ENCODE results near the gene FBLN1.

The FBLN1 gene

DNA sequence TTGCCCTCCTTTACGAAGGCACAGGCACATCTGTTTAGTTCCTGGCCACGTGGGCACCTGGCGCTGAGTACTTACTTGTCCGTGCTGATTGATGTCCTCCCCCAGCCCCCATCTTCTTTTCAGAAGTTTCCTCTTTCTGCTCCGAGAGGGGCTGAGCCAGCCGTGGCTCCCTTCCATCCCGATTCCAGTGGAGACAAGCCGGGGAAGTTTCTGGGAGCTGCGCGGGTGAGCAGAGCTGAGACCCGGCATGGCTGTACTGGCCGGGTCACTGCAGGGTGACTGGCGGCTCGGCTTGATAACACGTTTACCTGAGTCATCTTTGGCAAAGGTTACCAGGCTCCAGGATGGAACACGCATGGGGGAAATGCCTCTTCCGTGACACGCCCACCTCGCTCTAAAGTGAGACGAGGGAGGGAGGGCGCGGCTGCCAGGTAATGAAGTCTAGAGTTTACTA, 123.5 kb downstream of the FBLN1 start:
- H3K9me3 ChIP-seq (ENCODE audit: insufficient read depth, low read length): no peaks in the 10 kb centered on the region
- no peaks in the 10 kb centered on the region for H3K4me1 ChIP-seq (ENCODE audit: low read length)
- H3K27me3 ChIP-seq (ENCODE audit: low read depth, low read length): 0 out of 2 replicates have a peak, but pooled peaks cover under 1% of the 10 kb centered on the region
- H3K4me2 ChIP-seq (ENCODE audit: low read length): no peak overlapping the region
- H2AFZ ChIP-seq (ENCODE audit: low read depth, low read length): no peak overlapping the region
- no peak overlapping the region for H3K9ac ChIP-seq (ENCODE audit: low read length)
- H3K36me3 ChIP-seq (replicated peaks; ENCODE audit: low read depth, low read length): no peaks in the 10 kb centered on the region
- H3K79me2 ChIP-seq (ENCODE audit: low read length): no peaks in the 10 kb centered on the region
- TF ChIP-seq EZH2phosphoT487 (IDR thresholded peaks at IDR 0.05; ENCODE audit: low read depth): no peak
- no peak overlapping the region for H3K4me3 ChIP-seq (ENCODE audit: low read length)
- H3K27ac ChIP-seq (ENCODE audit: low read length): no peak overlapping the region
- no peaks in the 10 kb centered on the region for H4K20me1 ChIP-seq (ENCODE audit: insufficient read depth, low read length)

- H3K4me2 ChIP-seq (ENCODE audit: low read length): no peak overlapping the region
- H3K36me3 ChIP-seq (replicated peaks; ENCODE audit: low read depth, low read length): no peaks in the 10 kb centered on the region
- no peak overlapping the region for H2AFZ ChIP-seq (ENCODE audit: low read depth, low read length)
- H3K4me3 ChIP-seq (ENCODE audit: low read length): no peak overlapping the region
- no peaks in the 10 kb centered on the region for H3K9me3 ChIP-seq (ENCODE audit: insufficient read depth, low read length)
- no peaks in the 10 kb centered on the region for H3K79me2 ChIP-seq (ENCODE audit: low read length)
- no peak overlapping the region for H3K9ac ChIP-seq (ENCODE audit: low read length)
- no peaks in the 10 kb centered on the region for H3K4me1 ChIP-seq (ENCODE audit: low read length)
- no peak overlapping the region for H3K27ac ChIP-seq (ENCODE audit: low read length)
- H3K27me3 ChIP-seq (ENCODE audit: low read depth, low read length): peaks cover 3% of the 10 kb centered on the region; the same call in 1 of the 2 replicates
- TF ChIP-seq CTCF (IDR thresholded peaks at IDR 0.05; ENCODE audit: low read depth, low read length): no peak
- TF ChIP-seq EZH2phosphoT487 (IDR thresholded peaks at IDR 0.05; ENCODE audit: low read depth): no peak
- H4K20me1 ChIP-seq (ENCODE audit: insufficient read depth, low read length): no peaks in the 10 kb centered on the region
Observed at GRCh38 chr22:45627489-45628233, 125.0 kb downstream of the FBLN1 start.

- TF ChIP-seq EZH2phosphoT487 (IDR thresholded peaks at IDR 0.05; ENCODE audit: low read depth) (no peak), CTCF (IDR thresholded peaks at IDR 0.05; ENCODE audit: low read depth, low read length) (no peak)
Observed at GRCh38 chr22:45628515-45628914, 125.8 kb downstream of the FBLN1 start.

GRCh38 chr22:45629469-45630089, 126.9 kb downstream of the FBLN1 start:
- H3K4me2 ChIP-seq (ENCODE audit: low read length): no peak overlapping the region

More at GRCh38 chr22:45628515-45628914, 125.8 kb downstream of the FBLN1 start:
- Histone ChIP-seq H3K27me3 (ENCODE audit: low read depth, low read length) (peaks cover 8% of the 10 kb centered on the region; the same call in 1 of the 2 replicates), H3K4me1 (ENCODE audit: low read length) (no peaks in the 10 kb centered on the region), H3K27ac (ENCODE audit: low read length) (no peak overlapping the region), H3K79me2 (ENCODE audit: low read length) (no peaks in the 10 kb centered on the region), H3K4me3 (ENCODE audit: low read length) (no peak overlapping the region), H3K4me2 (ENCODE audit: low read length) (no peak overlapping the region), H3K9ac (ENCODE audit: low read length) (no peak overlapping the region), H3K9me3 (ENCODE audit: insufficient read depth, low read length) (no peaks in the 10 kb centered on the region), H4K20me1 (ENCODE audit: insufficient read depth, low read length) (no peaks in the 10 kb centered on the region), H2AFZ (ENCODE audit: low read depth, low read length) (no peak overlapping the region), H3K36me3 (replicated peaks; ENCODE audit: low read depth, low read length) (no peaks in the 10 kb centered on the region)

More at GRCh38 chr22:45629469-45630089, 126.9 kb downstream of the FBLN1 start:
- Histone ChIP-seq H3K9me3 (ENCODE audit: insufficient read depth, low read length) (no peaks in the 10 kb centered on the region), H3K4me3 (ENCODE audit: low read length) (no peak overlapping the region), H3K79me2 (ENCODE audit: low read length) (no peaks in the 10 kb centered on the region), H3K36me3 (replicated peaks; ENCODE audit: low read depth, low read length) (no peaks in the 10 kb centered on the region), H2AFZ (ENCODE audit: low read depth, low read length) (no peak overlapping the region), H3K4me1 (ENCODE audit: low read length) (no peaks in the 10 kb centered on the region), H4K20me1 (ENCODE audit: insufficient read depth, low read length) (no peaks in the 10 kb centered on the region), H3K27me3 (ENCODE audit: low read depth, low read length) (peaks cover 9% of the 10 kb centered on the region; the same call in 1 of the 2 replicates), H3K27ac (ENCODE audit: low read length) (no peak overlapping the region), H3K9ac (ENCODE audit: low read length) (no peak overlapping the region)
- TF ChIP-seq CTCF (IDR thresholded peaks at IDR 0.05; ENCODE audit: low read depth, low read length) (no peak), EZH2phosphoT487 (IDR thresholded peaks at IDR 0.05; ENCODE audit: low read depth) (no peak)
